OCI-LY1 (cell line): Measurements from ENCODE around the gene FAHD1.

Experiments
- CTCF ChIP-seq: fragments of 200-600 bp; sonication (generic), shearing (Covaris generic); IDR thresholded peaks from 2 replicates; pipeline ENCODE4 v1.5.1; 2017; ENCODE audit warnings: mild to moderate bottlenecking, antibody characterized with exemption, low read length, moderate library complexity, mixed read lengths
- EZH2 ChIP-seq: fragments of 200-600 bp; sonication (generic), shearing (Covaris generic); IDR thresholded peaks from 2 replicates; pipeline ENCODE4 v1.8.0; 2017; ENCODE audit warnings: borderline replicate concordance, mixed run types, mild to moderate bottlenecking, antibody characterized with exemption, low read length, moderate library complexity, mixed read lengths

GRCh38 chr16:1876468-1876867 is 49.5 kb downstream of the FAHD1 start:
- TF ChIP-seq CTCF (no peak), EZH2 (no peak)
